ENCODE data around the gene TGFBR2. TPM values are rescaled to one million over a fixed set of nuclear protein-coding genes. Genes with fewer than 3 reads are reported as not detected.

TGFBR2 gene
- polyA plus RNA-seq, 4 donors: 6.0 to 77.5 (median 31.9) TPM

GRCh38 chr3:30741889-30742288, 135.5 kb downstream of the TGFBR2 start:
- no peaks in the 10 kb centered on the region for H3K4me1 ChIP-seq (ENCODE audit: control insufficient read depth in 3 of 3, insufficient read depth in 2 of 3, low read depth in 1 of 3, low read length in 2 of 3)
- H3K27ac ChIP-seq (ENCODE audit: low read depth in 1 of 3, low read length in 2 of 3): no peak overlapping the region
- no peaks in the 10 kb centered on the region for H3K9me3 ChIP-seq (ENCODE audit: control insufficient read depth in 2 of 2, insufficient read depth in 1 of 2, low read depth in 1 of 2, low read length in 1 of 2)
- H3K4me3 ChIP-seq (ENCODE audit: low read depth in 1 of 3, low read length in 3 of 3): no peak overlapping the region
- H3K36me3 ChIP-seq (ENCODE audit: control insufficient read depth in 3 of 3, insufficient read depth in 2 of 3, low read depth in 1 of 3, low read length in 3 of 3): no peaks in the 10 kb centered on the region
- 90 to 95% (median 94%) methylated on average over 2 of the region's 2 CpGs for WGBS, 3 donors
- no peak for DNase-seq
- no peaks in the 10 kb centered on the region for H3K27me3 ChIP-seq (ENCODE audit: control insufficient read depth in 3 of 3, insufficient read depth in 3 of 3, low read length in 3 of 3)
- FAIRE-seq: no peak

DNA sequence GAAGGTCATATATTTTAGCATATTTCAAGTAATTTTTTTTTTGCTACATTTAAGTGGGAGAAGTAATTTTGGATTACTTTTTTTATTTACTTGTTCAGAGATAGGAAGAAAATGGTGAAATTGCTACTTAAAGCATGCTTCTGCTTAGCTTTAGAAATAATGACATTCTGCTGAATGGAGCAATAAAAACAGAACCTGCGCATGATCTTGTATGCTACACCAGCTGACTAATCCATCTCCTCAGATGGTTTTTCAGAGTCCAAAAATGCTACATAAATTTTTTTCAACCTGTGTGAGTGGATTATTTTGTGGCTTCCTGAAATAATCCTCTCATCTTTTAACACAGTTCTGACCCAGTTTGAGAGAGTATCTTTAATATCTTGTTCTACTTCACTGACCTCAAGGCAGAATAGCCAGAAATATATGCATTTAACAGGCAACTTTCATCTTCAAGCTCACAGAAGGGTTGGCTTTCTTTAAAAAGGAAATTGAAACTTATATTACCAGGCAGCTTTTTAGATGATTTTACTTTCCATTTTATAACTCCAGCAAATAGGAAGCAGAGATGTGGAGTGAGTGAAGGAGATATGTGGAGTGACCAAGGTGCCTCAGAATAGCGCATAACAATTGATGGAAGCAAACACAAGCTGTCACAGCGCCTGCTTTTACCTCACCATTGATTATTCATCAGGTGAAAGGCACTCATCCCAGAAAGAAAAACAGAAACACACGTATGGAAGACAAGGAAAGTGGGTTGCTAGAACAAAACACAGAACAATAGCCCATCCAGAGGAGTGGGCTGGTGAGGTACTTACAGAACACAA, 136.6 kb downstream of the TGFBR2 start:
- H3K4me1 ChIP-seq (ENCODE audit: control insufficient read depth in 3 of 3, insufficient read depth in 2 of 3, low read depth in 1 of 3, low read length in 2 of 3): no peaks in the 10 kb centered on the region
- no peak overlapping the region for H3K4me3 ChIP-seq (ENCODE audit: low read depth in 1 of 3, low read length in 3 of 3)
- H3K27ac ChIP-seq (ENCODE audit: low read depth in 1 of 3, low read length in 2 of 3): no peak overlapping the region
- H3K36me3 ChIP-seq (ENCODE audit: control insufficient read depth in 3 of 3, insufficient read depth in 2 of 3, low read depth in 1 of 3, low read length in 3 of 3): no peaks in the 10 kb centered on the region
- H3K9me3 ChIP-seq (ENCODE audit: control insufficient read depth in 2 of 2, insufficient read depth in 1 of 2, low read depth in 1 of 2, low read length in 1 of 2): no peaks in the 10 kb centered on the region
- H3K27me3 ChIP-seq (ENCODE audit: control insufficient read depth in 3 of 3, insufficient read depth in 3 of 3, low read length in 3 of 3): no peaks in the 10 kb centered on the region
- FAIRE-seq: no peak
- 87 to 90% (median 90%) methylated on average over 4 of the region's 4 CpGs for WGBS, 3 donors
- no peak for DNase-seq

Data from small intestine (tissue), 7 donors.